ENCODE results near the gene MBTD1. TPM values are rescaled to one million over a fixed set of nuclear protein-coding genes. Genes with fewer than 3 reads are reported as not detected.
A peak's percentile ranks its signal among the peaks of the same experiment; 100 is the strongest.

MBTD1 gene
- total and polyA plus RNA-seq, 9 of the 15 experiments (the other 6 are each of a cell fraction or from before 2014, with no cell fraction given): 2.1 to 26.3 (median 13.3) TPM

DNA sequence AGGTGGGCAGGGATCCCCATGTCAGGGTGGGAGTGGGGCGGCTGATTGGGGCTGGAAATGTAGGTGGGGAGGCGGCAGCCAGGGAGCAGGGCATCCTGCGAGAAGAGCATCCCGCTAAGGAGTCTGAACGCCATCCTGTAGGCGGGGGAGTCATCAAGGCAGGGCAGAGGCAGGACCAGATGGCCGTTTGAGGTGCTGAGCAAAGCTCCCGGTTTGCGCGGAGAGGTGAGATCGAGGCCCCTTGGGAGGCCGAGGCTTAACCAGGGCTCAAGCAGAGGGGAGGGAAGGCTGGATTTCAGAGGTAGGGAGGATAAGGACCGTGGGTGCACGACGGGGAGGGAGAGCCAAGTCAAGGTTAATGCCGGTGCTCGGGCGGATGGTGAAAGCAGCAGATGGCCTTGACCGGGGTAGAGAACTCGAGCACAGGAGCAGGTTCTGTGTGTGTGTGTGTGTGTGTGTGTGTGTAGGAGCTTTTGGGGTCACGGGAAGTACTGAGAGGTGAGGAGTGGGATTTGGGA, 94.1 kb downstream of the MBTD1 start (continued):
- TF ChIP-seq, protein P1, sequence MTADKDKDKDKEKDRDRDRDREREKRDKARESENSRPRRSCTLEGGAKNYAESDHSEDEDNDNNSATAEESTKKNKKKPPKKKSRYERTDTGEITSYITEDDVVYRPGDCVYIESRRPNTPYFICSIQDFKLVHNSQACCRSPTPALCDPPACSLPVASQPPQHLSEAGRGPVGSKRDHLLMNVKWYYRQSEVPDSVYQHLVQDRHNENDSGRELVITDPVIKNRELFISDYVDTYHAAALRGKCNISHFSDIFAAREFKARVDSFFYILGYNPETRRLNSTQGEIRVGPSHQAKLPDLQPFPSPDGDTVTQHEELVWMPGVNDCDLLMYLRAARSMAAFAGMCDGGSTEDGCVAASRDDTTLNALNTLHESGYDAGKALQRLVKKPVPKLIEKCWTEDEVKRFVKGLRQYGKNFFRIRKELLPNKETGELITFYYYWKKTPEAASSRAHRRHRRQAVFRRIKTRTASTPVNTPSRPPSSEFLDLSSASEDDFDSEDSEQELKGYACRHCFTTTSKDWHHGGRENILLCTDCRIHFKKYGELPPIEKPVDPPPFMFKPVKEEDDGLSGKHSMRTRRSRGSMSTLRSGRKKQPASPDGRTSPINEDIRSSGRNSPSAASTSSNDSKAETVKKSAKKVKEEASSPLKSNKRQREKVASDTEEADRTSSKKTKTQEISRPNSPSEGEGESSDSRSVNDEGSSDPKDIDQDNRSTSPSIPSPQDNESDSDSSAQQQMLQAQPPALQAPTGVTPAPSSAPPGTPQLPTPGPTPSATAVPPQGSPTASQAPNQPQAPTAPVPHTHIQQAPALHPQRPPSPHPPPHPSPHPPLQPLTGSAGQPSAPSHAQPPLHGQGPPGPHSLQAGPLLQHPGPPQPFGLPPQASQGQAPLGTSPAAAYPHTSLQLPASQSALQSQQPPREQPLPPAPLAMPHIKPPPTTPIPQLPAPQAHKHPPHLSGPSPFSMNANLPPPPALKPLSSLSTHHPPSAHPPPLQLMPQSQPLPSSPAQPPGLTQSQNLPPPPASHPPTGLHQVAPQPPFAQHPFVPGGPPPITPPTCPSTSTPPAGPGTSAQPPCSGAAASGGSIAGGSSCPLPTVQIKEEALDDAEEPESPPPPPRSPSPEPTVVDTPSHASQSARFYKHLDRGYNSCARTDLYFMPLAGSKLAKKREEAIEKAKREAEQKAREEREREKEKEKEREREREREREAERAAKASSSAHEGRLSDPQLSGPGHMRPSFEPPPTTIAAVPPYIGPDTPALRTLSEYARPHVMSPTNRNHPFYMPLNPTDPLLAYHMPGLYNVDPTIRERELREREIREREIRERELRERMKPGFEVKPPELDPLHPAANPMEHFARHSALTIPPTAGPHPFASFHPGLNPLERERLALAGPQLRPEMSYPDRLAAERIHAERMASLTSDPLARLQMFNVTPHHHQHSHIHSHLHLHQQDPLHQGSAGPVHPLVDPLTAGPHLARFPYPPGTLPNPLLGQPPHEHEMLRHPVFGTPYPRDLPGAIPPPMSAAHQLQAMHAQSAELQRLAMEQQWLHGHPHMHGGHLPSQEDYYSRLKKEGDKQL (CRISPR knock-in tag; IDR thresholded peaks at IDR 0.05; ENCODE audit: borderline replicate concordance): no peak
- no peak for TF ChIP-seq FOXA3 (CRISPR knock-in tag; conservative IDR thresholded peaks at IDR 0.05 in 1 of 2, IDR thresholded peaks at IDR 0.05 in 1 of 2)
- peak; percentile 80 for TF ChIP-seq PHB2 (IDR thresholded peaks at IDR 0.05; ENCODE audit: low read depth)
- TF ChIP-seq CBFA2T3 (IDR thresholded peaks at IDR 0.05): peak; percentile 14; the same call in 1 of the 2 replicates
- no peak for TF ChIP-seq PCBP2 (IDR thresholded peaks at IDR 0.05; ENCODE audit: low read depth, low read length, poor library complexity, severe bottlenecking)
- TF ChIP-seq, protein P2, sequence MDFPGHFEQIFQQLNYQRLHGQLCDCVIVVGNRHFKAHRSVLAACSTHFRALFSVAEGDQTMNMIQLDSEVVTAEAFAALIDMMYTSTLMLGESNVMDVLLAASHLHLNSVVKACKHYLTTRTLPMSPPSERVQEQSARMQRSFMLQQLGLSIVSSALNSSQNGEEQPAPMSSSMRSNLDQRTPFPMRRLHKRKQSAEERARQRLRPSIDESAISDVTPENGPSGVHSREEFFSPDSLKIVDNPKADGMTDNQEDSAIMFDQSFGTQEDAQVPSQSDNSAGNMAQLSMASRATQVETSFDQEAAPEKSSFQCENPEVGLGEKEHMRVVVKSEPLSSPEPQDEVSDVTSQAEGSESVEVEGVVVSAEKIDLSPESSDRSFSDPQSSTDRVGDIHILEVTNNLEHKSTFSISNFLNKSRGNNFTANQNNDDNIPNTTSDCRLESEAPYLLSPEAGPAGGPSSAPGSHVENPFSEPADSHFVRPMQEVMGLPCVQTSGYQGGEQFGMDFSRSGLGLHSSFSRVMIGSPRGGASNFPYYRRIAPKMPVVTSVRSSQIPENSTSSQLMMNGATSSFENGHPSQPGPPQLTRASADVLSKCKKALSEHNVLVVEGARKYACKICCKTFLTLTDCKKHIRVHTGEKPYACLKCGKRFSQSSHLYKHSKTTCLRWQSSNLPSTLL (IDR thresholded peaks at IDR 0.05): no peak
- TF ChIP-seq ZNF57 (CRISPR knock-in tag; IDR thresholded peaks at IDR 0.05): no peak
- TF ChIP-seq, protein P3, sequence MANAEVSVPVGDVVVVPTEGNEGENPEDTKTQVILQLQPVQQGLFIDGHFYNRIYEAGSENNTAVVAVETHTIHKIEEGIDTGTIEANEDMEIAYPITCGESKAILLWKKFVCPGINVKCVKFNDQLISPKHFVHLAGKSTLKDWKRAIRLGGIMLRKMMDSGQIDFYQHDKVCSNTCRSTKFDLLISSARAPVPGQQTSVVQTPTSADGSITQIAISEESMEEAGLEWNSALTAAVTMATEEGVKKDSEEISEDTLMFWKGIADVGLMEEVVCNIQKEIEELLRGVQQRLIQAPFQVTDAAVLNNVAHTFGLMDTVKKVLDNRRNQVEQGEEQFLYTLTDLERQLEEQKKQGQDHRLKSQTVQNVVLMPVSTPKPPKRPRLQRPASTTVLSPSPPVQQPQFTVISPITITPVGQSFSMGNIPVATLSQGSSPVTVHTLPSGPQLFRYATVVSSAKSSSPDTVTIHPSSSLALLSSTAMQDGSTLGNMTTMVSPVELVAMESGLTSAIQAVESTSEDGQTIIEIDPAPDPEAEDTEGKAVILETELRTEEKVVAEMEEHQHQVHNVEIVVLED (CRISPR knock-in tag; IDR thresholded peaks at IDR 0.05): no peak
